Measurements from ENCODE around the gene SIN3B. TPM values are rescaled to one million over a fixed set of nuclear protein-coding genes. Genes with fewer than 3 reads are reported as not detected.

Gene SIN3B
- total and polyA plus RNA-seq, 12 donors = 22.8 to 133 (median 35.9) TPM

- H3K36me3 ChIP-seq (replicated peaks in 1 of 2) = no peaks in the 10 kb centered on the region
- peak overlapping the region in 2 of 5 donors; percentile 53 to 65 for H3K27ac ChIP-seq
- DNase-seq = no peak
- peaks cover 10 to 12% of the 10 kb centered on the region in 2 donors for H3K4me1 ChIP-seq (replicated peaks in 1 of 2)
- TF ChIP-seq POLR2A (IDR thresholded peaks at IDR 0.05) = no peak
- no peaks in the 10 kb centered on the region for H3K9me3 ChIP-seq (replicated peaks in 1 of 3)
- WGBS, 4 donors = 46 to 78% (median 61%) methylated on average over 20 to 30 of the region's 30 CpGs
- intact Hi-C loops (cut with DNase I) = no loop called here
- peak overlapping the region in 1 of 4 donors; percentile 81 for H3K4me3 ChIP-seq
- no peaks in the 10 kb centered on the region for H3K27me3 ChIP-seq
Observed at GRCh38 chr19:16895467-16896145, 66.4 kb downstream of the SIN3B start.

GRCh38 chr19:16896146-16897028 is 67.2 kb downstream of the SIN3B start:
- peak in 2 of 7 donors; percentile 44 to 61 for DNase-seq
- no peaks in the 10 kb centered on the region for H3K36me3 ChIP-seq (replicated peaks in 1 of 2)
- H3K9me3 ChIP-seq (replicated peaks in 1 of 3) = no peaks in the 10 kb centered on the region
- no peaks in the 10 kb centered on the region for H3K27me3 ChIP-seq
- peak overlapping the region in 3 of 4 donors; percentile 48 to 81 (median 54) for H3K4me3 ChIP-seq
- intact Hi-C loops (cut with DNase I) = no loop called here
- 1 to 3% (median 2%) methylated on average over 23 to 66 of the region's 66 CpGs for WGBS, 4 donors
- no peak for TF ChIP-seq CTCF (IDR thresholded peaks at IDR 0.05)
- peak; percentile 23 to 49 for TF ChIP-seq POLR2A (IDR thresholded peaks at IDR 0.05)
- peak overlapping the region in 2 of 5 donors; percentile 53 to 65 for H3K27ac ChIP-seq
- peaks cover 10 to 12% of the 10 kb centered on the region in 2 donors for H3K4me1 ChIP-seq (replicated peaks in 1 of 2)

- H3K36me3 ChIP-seq (replicated peaks in 1 of 2) = no peaks in the 10 kb centered on the region
- peaks cover 10 to 12% of the 10 kb centered on the region in 2 donors for H3K4me1 ChIP-seq (replicated peaks in 1 of 2)
- H3K27me3 ChIP-seq = no peaks in the 10 kb centered on the region
- intact Hi-C loops (cut with DNase I) = no loop called here
- no peak for TF ChIP-seq POLR2A (IDR thresholded peaks at IDR 0.05)
- peak overlapping the region in 3 of 4 donors; percentile 6 to 81 (median 58) for H3K4me3 ChIP-seq
- H3K27ac ChIP-seq = peak overlapping the region; percentile 43 to 90 (median 72)
- H3K9me3 ChIP-seq (replicated peaks in 1 of 3) = no peaks in the 10 kb centered on the region
- 1 to 5% (median 3%) methylated on average over 10 to 68 of the region's 68 CpGs for WGBS, 4 donors
- DNase-seq = peak; percentile 95 to 98 (median 97)
Observed at GRCh38 chr19:16897029-16897855, 68.0 kb downstream of the SIN3B start.

- Histone ChIP-seq H3K36me3 (replicated peaks in 1 of 2) (no peaks in the 10 kb centered on the region), H3K27me3 (no peaks in the 10 kb centered on the region), H3K27ac (peak overlapping the region in 4 of 5 donors; percentile 43 to 90 (median 66)), H3K4me3 (peak overlapping the region in 3 of 4 donors; percentile 6 to 81 (median 58)), H3K9me3 (replicated peaks in 1 of 3) (no peaks in the 10 kb centered on the region), H3K4me1 (replicated peaks in 1 of 2) (peaks cover 10 to 12% of the 10 kb centered on the region in 2 donors)
- WGBS, 4 donors = 12 to 18% (median 16%) methylated on average over 7 to 30 of the region's 30 CpGs
- no peak for DNase-seq
- no peak for TF ChIP-seq CTCF (IDR thresholded peaks at IDR 0.05)
- peak in 1 of 2 donors; percentile 16 for TF ChIP-seq POLR2A (IDR thresholded peaks at IDR 0.05)
- intact Hi-C loops (cut with DNase I) = no loop called here
Observed at GRCh38 chr19:16897856-16898161, 68.6 kb downstream of the SIN3B start.

Measured in adrenal gland (tissue), 12 donors.